ENCODE measurements around the gene MRFAP1.
"Not testable (repeated sequence)": the region's sequence is repeated elsewhere in the genome, so short reads cannot be mapped to it uniquely, and the experiment has no call there.

Gene MRFAP1

DNA sequence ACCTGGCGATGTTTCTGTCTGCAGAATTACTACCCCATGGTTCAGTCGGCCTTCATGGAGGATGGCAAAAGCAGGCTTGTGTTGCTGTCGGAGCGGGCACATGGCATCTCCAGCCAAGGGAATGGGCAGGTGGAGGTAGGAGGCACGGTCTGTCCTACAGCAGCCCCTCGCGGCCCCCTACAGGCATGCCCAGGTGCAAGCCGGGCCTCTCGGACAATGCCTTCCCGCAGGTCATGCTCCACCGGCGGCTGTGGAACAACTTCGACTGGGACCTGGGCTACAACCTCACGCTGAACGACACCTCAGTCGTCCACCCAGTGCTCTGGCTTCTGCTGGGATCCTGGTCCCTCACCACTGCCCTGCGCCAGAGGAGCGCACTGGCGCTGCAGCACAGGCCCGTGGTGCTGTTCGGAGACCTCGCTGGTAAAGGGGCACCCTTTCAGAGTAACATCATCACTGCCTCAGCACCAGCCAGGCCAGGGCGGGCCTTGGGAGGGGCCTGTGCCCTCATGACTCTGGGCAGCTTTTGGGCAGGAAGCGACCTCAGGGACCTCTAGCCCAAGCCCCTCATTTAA lies 29.5 kb upstream of the MRFAP1 start:
- no peak for DNase-seq (ENCODE audit: low read depth)

DNA sequence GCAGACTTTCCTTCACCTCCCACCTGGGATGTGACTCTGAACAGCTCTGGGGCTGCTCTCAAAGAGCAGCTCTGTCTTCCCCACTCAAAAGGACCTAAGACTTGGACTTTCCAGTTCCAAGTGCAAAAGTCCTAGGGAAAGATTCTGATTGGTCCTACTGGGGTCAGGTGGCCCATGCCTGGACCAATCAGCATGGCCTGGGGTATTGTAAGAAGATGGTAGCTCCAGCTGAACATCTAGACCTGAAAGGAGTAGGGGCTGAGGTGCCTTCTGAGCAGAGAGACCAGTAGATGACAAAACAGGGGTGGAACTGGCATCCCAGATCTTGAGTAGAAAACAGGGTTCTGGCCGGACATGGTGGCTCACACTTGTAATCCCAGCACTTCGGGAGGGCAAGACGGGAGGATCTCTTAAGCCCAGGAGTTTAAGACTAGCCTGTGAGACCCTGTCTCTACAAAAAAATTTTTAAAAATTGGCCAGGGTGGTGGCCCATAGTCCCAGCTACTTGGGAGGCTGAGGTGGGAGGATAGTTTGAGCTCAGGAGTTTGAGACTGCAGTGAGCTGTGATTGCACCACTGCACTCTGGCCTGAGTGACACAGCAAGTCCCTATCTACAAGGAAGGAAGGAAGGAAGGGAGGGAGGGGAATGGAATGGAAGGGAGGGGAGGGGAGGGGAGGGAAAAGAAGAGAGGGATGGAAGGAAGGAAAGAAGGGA lies 27.4 kb upstream of the MRFAP1 start:
- no peak for DNase-seq (ENCODE audit: low read depth)

GRCh38 chr4:6613676-6614651 lies 26.5 kb upstream of the MRFAP1 start:
- DNase-seq (ENCODE audit: low read depth) = no peak

DNA sequence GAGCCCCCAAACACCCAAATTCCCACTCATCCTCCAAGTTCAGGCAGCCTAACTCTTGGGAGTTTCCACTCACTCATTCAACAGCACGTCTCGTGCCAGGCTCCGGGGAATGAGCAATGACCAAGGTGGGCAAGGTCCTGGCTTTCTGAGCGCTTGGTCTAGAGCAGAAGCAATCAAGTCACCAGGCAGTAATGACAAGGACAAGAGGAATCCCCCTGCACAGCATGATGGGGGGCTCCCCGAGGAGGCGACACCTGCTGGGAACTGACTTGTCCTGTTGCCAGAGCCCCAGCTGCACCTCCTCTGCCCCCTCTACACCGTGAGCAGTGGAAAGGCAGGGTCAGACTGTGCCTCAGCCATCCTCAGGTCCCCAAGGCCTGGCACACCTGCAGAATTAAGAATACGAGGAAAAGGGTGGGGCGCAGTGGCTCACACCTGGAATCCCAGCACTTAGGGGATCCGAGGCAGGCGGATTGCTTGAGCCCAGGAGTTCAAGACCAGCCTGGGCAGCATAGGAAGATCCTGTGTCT lies 25.7 kb upstream of the MRFAP1 start:
- DNase-seq (ENCODE audit: low read depth) = no peak

DNA sequence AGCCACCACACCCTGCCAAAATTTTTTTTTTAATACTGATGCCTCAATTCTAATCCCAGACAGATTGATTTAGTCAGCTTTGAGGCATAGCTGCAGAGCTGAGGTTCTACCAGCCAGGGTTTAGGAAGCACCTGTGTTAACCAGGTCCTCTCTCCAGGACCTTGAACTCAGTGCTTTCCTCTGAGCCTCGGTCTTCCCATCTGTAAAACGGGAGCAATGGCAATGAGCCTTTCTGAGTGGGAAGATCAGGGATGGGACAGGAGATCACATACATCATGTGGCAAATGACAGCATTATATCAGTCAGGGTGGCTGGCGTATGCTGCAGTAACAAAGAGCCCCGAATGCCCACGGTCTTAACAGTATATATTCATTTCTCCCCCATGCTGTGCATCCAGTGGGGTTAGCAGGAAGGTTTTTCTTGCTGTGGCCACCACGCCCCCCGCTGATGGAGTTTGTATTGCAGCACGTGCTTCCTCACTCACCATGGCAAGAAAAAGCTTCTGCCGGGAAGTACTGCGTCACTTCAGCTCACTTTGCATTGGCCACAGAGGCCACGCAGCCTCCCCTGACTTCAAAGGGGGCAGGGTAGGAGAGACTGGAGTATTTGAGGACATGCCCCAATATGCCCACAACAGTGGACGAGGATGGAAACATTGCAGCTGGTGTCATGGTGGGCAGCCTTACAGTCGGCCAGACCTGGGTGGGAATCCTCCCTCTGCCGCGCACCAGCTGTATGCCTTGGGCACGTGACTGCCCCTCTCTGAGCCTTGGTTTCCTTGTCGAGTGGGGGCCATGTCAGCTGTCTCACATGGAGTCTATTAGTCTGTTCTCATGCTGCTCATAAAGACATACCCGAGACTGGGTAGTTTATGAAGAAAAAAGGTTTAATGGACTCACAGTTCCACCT lies 24.1 kb upstream of the MRFAP1 start:
- no peak for DNase-seq (ENCODE audit: low read depth)

DNA sequence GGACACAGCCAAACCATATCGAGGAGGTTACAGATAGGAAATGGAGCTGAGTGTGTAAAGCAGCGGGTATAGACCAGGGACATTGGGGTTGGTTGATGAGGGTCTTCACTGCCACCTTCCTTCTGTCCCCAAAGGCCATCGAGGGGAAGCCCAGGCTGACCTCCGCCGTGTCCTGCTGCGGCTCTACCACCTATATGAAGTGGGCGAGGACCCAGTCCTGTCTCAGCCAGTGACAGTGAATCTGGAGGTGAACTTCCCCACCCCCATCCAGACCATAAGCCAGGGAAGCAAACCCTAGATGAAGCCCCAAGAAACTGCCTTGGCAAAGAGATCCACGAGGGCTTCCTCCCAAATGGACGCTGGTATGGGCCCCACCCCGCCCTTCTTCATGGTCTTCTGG lies 23.2 kb upstream of the MRFAP1 start:
- no peak for DNase-seq (ENCODE audit: low read depth)

- DNase-seq (ENCODE audit: low read depth) = no peak
Measured at GRCh38 chr4:6618386-6619115, 21.9 kb upstream of the MRFAP1 start.

- DNase-seq (ENCODE audit: low read depth) = no peak
Measured at GRCh38 chr4:6619116-6619465, 21.4 kb upstream of the MRFAP1 start.

DNA sequence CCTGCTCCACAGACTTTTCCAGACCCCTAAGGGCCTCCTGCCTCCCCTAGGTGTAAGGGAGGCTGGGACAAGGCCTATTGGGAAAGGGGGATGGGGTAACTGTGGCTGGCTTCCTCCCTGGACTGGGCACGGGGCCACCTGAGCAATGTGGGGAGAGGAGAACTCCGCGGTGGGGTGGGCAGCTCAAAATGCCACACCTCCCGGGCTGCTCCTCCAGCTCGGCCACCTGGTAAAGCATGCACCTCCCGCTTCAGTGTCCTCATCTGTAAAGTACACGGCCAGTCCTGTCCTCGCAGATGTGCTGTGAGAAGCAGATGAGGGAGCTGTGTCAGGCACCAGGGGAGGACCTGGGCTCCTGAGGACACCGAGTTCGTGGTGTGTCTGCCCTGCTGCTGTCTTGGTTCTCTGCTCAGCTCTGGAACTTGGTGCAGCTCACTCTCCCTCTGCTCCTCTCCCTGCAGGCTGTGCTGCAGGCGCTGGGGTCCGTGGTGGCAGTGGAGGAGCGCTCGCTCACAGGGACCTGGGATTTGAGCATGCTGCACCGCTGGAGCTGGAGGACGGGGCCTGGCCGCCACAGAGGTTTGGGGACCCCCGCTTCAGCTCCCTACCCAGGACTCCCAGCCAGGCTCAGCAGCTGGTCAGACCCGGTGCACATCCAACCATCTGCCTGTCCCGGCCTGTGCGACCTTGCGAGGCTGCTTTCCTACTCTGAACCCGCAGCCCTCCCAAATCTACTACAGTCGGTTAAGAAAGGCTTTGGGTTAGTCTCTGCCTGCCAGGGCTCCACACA lies 20.8 kb upstream of the MRFAP1 start:
- DNase-seq (ENCODE audit: low read depth) = no peak

DNA sequence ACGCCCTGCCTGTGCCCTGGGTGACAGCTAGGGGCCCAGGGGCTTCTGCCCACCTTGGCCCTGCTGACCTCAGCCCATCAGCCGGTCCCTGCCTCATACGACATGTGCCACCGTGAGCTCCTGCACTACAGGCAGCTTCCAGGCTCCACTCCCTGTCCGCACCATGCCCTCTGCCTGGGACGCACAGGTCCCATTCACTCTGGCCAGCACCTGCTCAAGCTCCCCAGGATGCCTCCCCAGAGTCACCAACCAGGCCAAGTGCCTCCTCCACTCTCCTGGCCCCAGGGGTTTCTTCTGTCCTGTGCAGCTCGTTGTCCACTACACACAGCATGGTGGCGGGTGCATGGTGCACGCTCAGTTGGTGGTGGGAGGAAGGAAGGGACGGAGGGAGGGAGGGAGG lies 20.2 kb upstream of the MRFAP1 start:
- no peak for DNase-seq (ENCODE audit: low read depth)

DNA sequence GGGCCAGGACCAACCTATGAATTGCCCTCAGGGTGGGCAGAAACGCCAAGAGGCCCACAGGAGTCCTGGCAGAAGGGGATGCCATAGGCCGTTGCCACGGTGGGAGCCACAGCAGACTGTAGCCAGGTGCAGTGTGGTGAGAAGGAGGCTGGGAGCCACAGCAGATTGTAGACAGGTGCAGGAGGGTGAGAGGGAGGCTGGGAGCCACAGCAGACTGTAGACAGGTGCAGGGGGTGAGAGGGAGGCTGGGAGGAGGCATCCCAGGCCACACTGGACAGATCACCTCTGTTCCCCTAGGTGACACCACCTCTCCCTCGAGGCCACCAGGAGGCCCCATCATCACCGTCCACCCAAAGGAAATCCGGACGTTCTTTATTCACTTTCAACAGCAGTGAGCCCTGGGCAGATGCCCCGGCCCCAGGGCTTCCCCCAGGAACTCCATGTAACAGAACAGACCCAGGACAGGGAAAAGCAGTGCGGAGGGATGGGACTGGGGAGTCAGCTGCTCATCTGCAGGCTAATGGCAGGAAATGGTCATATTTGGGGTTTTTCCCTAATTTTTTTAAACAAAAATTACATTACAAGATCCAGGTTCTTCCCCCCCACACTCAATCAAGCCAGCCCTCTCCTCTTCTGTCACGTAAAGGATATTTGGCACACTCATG lies 19.5 kb upstream of the MRFAP1 start:
- no peak for DNase-seq (ENCODE audit: low read depth)

DNA sequence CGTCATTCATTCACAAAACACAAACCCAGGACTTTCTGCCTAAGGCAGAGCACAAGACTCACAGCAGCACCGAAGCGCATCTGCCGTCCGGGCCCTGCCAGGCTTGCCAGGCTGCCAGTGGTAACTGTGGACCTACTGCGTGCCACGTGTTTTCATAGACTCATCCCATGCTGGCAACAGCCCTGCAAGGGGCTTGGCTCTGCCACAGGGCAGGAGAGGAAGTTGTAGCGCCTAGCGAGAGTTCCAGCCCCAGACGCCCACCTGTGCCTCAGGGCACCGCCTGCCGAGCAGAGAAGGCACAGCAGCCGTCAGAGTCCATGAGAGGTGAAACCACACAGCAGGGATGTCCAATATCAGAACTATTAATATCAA lies 18.9 kb upstream of the MRFAP1 start:
- no peak for DNase-seq (ENCODE audit: low read depth)

- DNase-seq (ENCODE audit: low read depth) = no peak
Measured at GRCh38 chr4:6622744-6623143, 17.7 kb upstream of the MRFAP1 start.

- DNase-seq (ENCODE audit: low read depth) = no peak
Measured at GRCh38 chr4:6625256-6625655, 15.2 kb upstream of the MRFAP1 start.

GRCh38 chr4:6626066-6626465 lies 14.4 kb upstream of the MRFAP1 start:
- no peak for DNase-seq (ENCODE audit: low read depth)

- no peak for DNase-seq (ENCODE audit: low read depth)
Measured at GRCh38 chr4:6627832-6628231, 12.7 kb upstream of the MRFAP1 start.

- DNase-seq (ENCODE audit: low read depth) = not testable (repeated sequence)
Measured at GRCh38 chr4:6628484-6628883, 12.0 kb upstream of the MRFAP1 start.

- no peak for DNase-seq (ENCODE audit: low read depth)
Measured at GRCh38 chr4:6632125-6632524, 8.4 kb upstream of the MRFAP1 start.

GRCh38 chr4:6633091-6633906 lies 7.2 kb upstream of the MRFAP1 start:
- no peak for DNase-seq (ENCODE audit: low read depth)
